PC-9 (cell line): ENCODE measurements around the gene PLEKHM2.

Experiments
- EZH2 ChIP-seq: fragments of 200-600 bp; sonication (generic); IDR thresholded peaks from 2 replicates; pipeline ENCODE4 v1.8.0; 2017; ENCODE audit warnings: antibody characterized with exemption, low read depth
- TF ChIP-seq, protein P1 (sequence below): fragments of 200-600 bp; sonication (generic); conservative IDR thresholded peaks from 2 replicates; pipeline ENCODE4 v1.6.1; 2017; ENCODE audit warnings: mixed run types, antibody characterized with exemption, mild to moderate bottlenecking, moderate library complexity

DNA sequence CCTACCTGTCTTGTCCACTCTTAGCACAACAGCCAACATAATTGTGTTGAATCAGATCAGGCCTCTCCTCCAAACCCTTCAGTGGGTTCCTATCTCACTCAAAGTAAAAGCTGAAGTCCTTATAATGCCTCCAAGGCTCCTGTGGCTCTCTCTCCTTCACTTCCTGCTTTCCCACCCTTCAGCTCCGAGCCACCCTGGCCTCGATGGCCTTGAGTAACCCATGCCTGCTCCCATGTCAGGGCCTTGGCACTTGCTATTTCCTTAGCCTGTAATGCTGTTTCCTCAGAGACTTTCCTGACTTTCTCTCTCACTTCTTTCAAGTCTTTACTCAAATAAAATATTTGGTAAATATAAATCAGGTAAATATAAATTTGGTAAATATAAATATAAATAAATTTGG, 8.1 kb upstream of the PLEKHM2 start:
- TF ChIP-seq, protein P1, sequence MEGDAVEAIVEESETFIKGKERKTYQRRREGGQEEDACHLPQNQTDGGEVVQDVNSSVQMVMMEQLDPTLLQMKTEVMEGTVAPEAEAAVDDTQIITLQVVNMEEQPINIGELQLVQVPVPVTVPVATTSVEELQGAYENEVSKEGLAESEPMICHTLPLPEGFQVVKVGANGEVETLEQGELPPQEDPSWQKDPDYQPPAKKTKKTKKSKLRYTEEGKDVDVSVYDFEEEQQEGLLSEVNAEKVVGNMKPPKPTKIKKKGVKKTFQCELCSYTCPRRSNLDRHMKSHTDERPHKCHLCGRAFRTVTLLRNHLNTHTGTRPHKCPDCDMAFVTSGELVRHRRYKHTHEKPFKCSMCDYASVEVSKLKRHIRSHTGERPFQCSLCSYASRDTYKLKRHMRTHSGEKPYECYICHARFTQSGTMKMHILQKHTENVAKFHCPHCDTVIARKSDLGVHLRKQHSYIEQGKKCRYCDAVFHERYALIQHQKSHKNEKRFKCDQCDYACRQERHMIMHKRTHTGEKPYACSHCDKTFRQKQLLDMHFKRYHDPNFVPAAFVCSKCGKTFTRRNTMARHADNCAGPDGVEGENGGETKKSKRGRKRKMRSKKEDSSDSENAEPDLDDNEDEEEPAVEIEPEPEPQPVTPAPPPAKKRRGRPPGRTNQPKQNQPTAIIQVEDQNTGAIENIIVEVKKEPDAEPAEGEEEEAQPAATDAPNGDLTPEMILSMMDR = no peak
- TF ChIP-seq EZH2 = no peak
